ENCODE data around the gene NCDN.

- TF ChIP-seq CTCF (conservative IDR thresholded peaks at IDR 0.05 in 1 of 2, IDR thresholded peaks at IDR 0.05 in 1 of 2; ENCODE audit: extremely low read depth in 1 of 2, insufficient read depth in 1 of 2, low read depth in 1 of 2, low read length in 2 of 2) (no peak), EZH2 (IDR thresholded peaks at IDR 0.05; ENCODE audit: borderline replicate concordance, low read length) (no peak)
These were observed 41.8 kb downstream of the NCDN start for GRCh38 chr1:35599411-35599810.
